A549 treated with ZK216348 at 1 μM for 4 hours (cell line): ENCODE measurements around the gene KIF21B. TPM values are rescaled to one million over a fixed set of nuclear protein-coding genes. Genes with fewer than 3 reads are reported as not detected.

Source experiments
- total RNA-seq: library from RNA; stranded (reverse); fragments of 200-300 nt; extraction: Qiagen RNA extraction; gene quantifications from 5 replicates; pipeline ENCODE4 v1.2.3, GENCODE V29; 2022; ENCODE audit warnings: low read depth

The KIF21B gene
- 1.3 to 3.0 TPM (median 2.3 TPM) in 5 replicates for total RNA-seq

DNA sequence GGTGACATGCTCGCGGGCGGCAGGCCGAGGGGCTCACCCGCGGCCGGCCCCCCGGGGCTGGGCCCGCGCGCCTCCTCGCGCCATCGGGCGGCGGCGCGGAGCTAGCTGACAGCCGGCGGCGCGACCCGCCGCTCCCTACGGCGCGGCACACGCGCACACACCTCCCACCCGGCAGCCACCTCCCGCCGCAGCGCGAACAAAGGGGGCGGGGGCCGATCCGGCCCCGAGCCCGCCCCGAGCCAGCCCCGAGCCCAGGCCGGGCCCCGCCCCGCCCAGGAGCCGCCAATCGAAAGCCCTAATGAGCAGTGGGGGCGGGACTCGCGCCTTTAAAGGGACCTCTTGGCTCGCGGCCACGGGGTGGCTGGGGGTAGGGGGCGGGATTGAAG, at the start of gene KIF21B:
Gene KIF21B (minus strand): TSS at position 198 of the 386 bp plus-strand sequence. CDS start 331 bp downstream, outside the sequence.

Other genes starting within 250 kb of the KIF21B start
- gene GPR25, start 150.7 kb downstream of the KIF21B start, total RNA-seq = not detected in 5 replicates
- 34.8 to 46.7 TPM (median 43.8 TPM) in 5 replicates for gene INAVA, start 128.8 kb downstream of the KIF21B start, total RNA-seq
- not detected in 5 replicates for gene CACNA1S, start 88.7 kb upstream of the KIF21B start, total RNA-seq
- 0.11 to 0.27 TPM (median 0.23 TPM) in 3 of 5 replicates, not detected in the others for gene ASCL5, start 103.5 kb upstream of the KIF21B start, total RNA-seq
- gene TMEM9, start 130.8 kb upstream of the KIF21B start, total RNA-seq = 61.7 to 89.1 TPM (median 84.3 TPM) in 5 replicates
- gene IGFN1, start 167.1 kb upstream of the KIF21B start, total RNA-seq = 0.32 to 1.4 TPM (median 0.82 TPM) in 5 replicates